ENCODE data around the gene CCDC87.

Gene CCDC87

DNA sequence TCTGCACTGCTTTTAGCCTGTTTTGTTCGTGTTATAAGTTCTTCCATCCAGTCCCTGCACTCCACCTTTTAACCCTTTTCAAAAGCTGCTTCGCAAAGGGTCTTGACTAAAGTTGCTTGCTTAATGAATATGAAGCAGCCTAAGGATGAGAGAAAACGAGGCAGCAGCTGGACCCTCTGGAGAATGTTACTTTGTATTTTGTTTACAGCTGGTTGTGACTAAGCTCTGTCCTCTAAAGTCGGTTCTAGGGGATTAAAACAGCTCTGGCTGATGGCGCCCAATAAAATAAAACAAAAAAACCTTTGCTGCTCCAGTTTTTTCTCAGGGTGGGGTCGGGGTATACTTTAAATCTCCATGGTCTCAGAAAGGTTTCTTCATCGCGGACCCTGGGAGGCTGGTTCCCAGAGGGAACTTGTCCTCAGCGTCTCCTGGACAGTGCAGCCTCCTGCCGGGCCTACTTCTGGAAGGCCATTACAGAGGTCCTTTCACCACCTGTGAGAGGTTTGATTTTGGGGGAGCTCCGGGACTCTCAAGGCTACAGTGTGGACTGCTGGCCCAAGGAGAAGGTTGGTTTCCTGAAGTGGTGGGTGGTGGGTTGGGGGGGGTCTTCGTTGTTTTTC lies 44.8 kb upstream of the CCDC87 start:
- peak overlapping the region in 5 of 7 experiments; percentile 20 to 99 (median 96) for H3K4me3 ChIP-seq (ENCODE audit: control insufficient read depth in 1 of 7, extremely low read depth in 1 of 7, insufficient read depth in 4 of 7, low read depth in 2 of 7, low read length in 6 of 7)
- ChIA-PET CTCF (interaction anchor here (0.8 to 6.8 kb wide), 12 partner anchors 9 to 92 kb away, joined by 3 to 52 read pairs (median 4); partner anchors contain the start of genes CCDC87, CCS, RBM14 and RBM4B), POLR2A (interaction anchor here (0.6 to 2.7 kb wide), 12 partner anchors 12 to 171 kb away, joined by 3 to 16 read pairs (median 5); partner anchors contain the start of genes CCDC87, CCS, RBM14 and RBM4B)
- H3K27me3 ChIP-seq (replicated peaks in 2 of 5; ENCODE audit: control insufficient read depth in 4 of 5, insufficient read depth in 5 of 5, low read length in 4 of 5): no peaks in the 10 kb centered on the region
- peak overlapping the region; percentile 46 to 98 for H3K27ac ChIP-seq (ENCODE audit: insufficient read depth in 1 of 2, low read depth in 1 of 2, low read length in 2 of 2, poor library complexity in 1 of 2, severe bottlenecking in 2 of 2)
- DNase-seq: no peak
- H3K36me3 ChIP-seq (ENCODE audit: control insufficient read depth in 4 of 4, insufficient read depth in 4 of 4, low read length in 3 of 4): peaks cover 10 to 67% (median 31%) of the 10 kb centered on the region in 4 experiments
- no peaks in the 10 kb centered on the region for H3K9me3 ChIP-seq (ENCODE audit: control extremely low read depth in 1 of 5, control insufficient read depth in 4 of 5, insufficient read depth in 2 of 5, low read depth in 1 of 5, low read length in 4 of 5)
- 74% methylated on average over 8 of the region's 12 CpGs for WGBS (ENCODE audit: insufficient coverage)
- H3K4me1 ChIP-seq (ENCODE audit: control extremely low read depth in 1 of 4, control insufficient read depth in 4 of 4, insufficient read depth in 4 of 4, low read length in 3 of 4): peaks cover 25 to 51% (median 41%) of the 10 kb centered on the region in 4 experiments

DNA sequence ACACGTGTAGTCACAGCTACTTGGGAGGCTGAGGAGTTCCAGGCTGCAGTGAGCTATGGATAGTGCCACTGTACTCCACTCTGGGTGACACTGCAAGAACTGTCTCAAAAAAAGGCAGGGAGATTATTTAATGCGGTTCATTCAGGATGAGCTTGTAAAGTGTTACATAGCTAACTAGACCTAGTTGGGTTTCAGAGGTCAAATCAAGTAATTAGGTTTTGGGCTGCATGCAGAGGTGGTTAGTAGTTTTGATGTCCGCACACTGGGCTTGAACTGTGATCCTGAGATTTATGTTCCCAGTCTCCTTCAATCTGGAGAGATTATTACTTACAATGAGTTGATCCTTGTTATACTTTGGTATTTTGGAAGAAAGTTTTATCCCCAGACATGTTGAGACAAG lies 43.5 kb upstream of the CCDC87 start:
- H3K27me3 ChIP-seq (replicated peaks in 2 of 5; ENCODE audit: control insufficient read depth in 4 of 5, insufficient read depth in 5 of 5, low read length in 4 of 5): no peaks in the 10 kb centered on the region
- H3K9me3 ChIP-seq (ENCODE audit: control extremely low read depth in 1 of 5, control insufficient read depth in 4 of 5, insufficient read depth in 2 of 5, low read depth in 1 of 5, low read length in 4 of 5): no peaks in the 10 kb centered on the region
- H3K4me3 ChIP-seq (ENCODE audit: control insufficient read depth in 1 of 7, extremely low read depth in 1 of 7, insufficient read depth in 4 of 7, low read depth in 2 of 7, low read length in 6 of 7): no peak overlapping the region
- 75% methylated on average over 1 of the region's 3 CpGs for WGBS (ENCODE audit: insufficient coverage)
- no peak overlapping the region for H3K27ac ChIP-seq (ENCODE audit: insufficient read depth in 1 of 2, low read depth in 1 of 2, low read length in 2 of 2, poor library complexity in 1 of 2, severe bottlenecking in 2 of 2)
- peaks cover 8 to 61% (median 33%) of the 10 kb centered on the region in 4 experiments for H3K36me3 ChIP-seq (ENCODE audit: control insufficient read depth in 4 of 4, insufficient read depth in 4 of 4, low read length in 3 of 4)
- POLR2A ChIA-PET: interaction anchor here (0.6 kb wide), 1 partner anchor 14 kb away, joined by 4 read pairs; no protein-coding TSS in a partner anchor
- no peak for DNase-seq
- H3K4me1 ChIP-seq (ENCODE audit: control extremely low read depth in 1 of 4, control insufficient read depth in 4 of 4, insufficient read depth in 4 of 4, low read length in 3 of 4): peaks cover 16 to 39% (median 34%) of the 10 kb centered on the region in 4 experiments
- CTCF ChIA-PET: interaction anchor here (1.0 to 6.8 kb wide), 3 partner anchors 9 to 59 kb away, joined by 4 to 52 read pairs (median 5); no protein-coding TSS in a partner anchor

DNA sequence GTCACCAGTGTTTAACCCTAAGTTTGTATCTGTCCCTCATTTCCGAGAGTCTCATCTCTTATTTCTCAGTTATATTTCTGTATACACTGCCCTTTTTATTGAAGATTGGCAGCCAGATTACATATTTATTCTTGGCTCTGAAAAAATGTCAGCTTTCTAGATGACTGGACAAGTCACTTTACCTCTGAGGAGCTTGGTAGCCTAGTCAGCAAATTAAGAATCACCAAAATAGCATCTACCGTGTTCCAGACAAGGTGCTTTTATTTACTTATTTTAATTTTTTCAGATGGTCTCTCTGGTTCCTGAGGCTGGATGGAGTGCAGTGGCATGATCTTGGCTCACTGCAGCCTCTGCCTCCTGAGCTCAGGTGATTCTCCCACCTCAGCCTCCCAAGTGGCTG lies 40.1 kb upstream of the CCDC87 start:
- no peak for DNase-seq
- Histone ChIP-seq H3K27ac (ENCODE audit: insufficient read depth in 1 of 2, low read depth in 1 of 2, low read length in 2 of 2, poor library complexity in 1 of 2, severe bottlenecking in 2 of 2) (no peak overlapping the region), H3K4me3 (ENCODE audit: control insufficient read depth in 1 of 7, extremely low read depth in 1 of 7, insufficient read depth in 4 of 7, low read depth in 2 of 7, low read length in 6 of 7) (no peak overlapping the region), H3K4me1 (ENCODE audit: control extremely low read depth in 1 of 4, control insufficient read depth in 4 of 4, insufficient read depth in 4 of 4, low read length in 3 of 4) (peaks cover 0 to 12% (median 6%) of the 10 kb centered on the region in 4 experiments), H3K9me3 (ENCODE audit: control extremely low read depth in 1 of 5, control insufficient read depth in 4 of 5, insufficient read depth in 2 of 5, low read depth in 1 of 5, low read length in 4 of 5) (no peaks in the 10 kb centered on the region), H3K27me3 (replicated peaks in 2 of 5; ENCODE audit: control insufficient read depth in 4 of 5, insufficient read depth in 5 of 5, low read length in 4 of 5) (no peaks in the 10 kb centered on the region), H3K36me3 (ENCODE audit: control insufficient read depth in 4 of 4, insufficient read depth in 4 of 4, low read length in 3 of 4) (peaks cover 19 to 67% (median 41%) of the 10 kb centered on the region in 4 experiments)
- CTCF ChIA-PET: interaction anchor here (0.7 to 1.6 kb wide), 2 partner anchors 9 to 41 kb away, joined by 3 to 9 read pairs; no protein-coding TSS in a partner anchor
- POLR2A ChIA-PET: interaction anchor here (1.5 kb wide), 1 partner anchor 17 kb away, joined by 4 read pairs; the partner anchor contains the start of gene RBM14
- no CpG with 5 or more reads among the region's 2 CpGs for WGBS (ENCODE audit: insufficient coverage)

DNA sequence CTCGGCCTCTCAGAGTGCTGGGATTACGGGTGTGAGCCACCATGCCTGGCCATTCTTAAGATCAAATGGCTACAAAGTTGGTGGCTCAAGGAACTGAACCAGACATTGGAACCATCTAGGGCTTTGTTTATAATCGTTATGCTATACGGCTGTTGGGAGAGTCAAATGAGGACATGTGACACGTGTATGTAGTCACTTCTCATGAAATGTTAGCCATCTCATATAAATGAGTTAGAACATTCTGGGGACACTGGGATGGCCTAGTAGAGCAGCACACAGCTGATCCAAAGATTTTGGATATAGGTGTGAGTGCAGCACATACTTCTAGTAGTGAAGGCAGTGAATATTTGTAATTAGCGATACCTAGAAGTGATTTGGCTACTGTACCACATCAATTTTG lies 39.0 kb upstream of the CCDC87 start:
- DNase-seq: no peak
- Histone ChIP-seq H3K9me3 (ENCODE audit: control extremely low read depth in 1 of 5, control insufficient read depth in 4 of 5, insufficient read depth in 2 of 5, low read depth in 1 of 5, low read length in 4 of 5) (no peaks in the 10 kb centered on the region), H3K4me3 (ENCODE audit: control insufficient read depth in 1 of 7, extremely low read depth in 1 of 7, insufficient read depth in 4 of 7, low read depth in 2 of 7, low read length in 6 of 7) (no peak overlapping the region), H3K36me3 (ENCODE audit: control insufficient read depth in 4 of 4, insufficient read depth in 4 of 4, low read length in 3 of 4) (peaks cover 24 to 69% (median 52%) of the 10 kb centered on the region in 4 experiments), H3K27me3 (replicated peaks in 2 of 5; ENCODE audit: control insufficient read depth in 4 of 5, insufficient read depth in 5 of 5, low read length in 4 of 5) (no peaks in the 10 kb centered on the region), H3K4me1 (ENCODE audit: control extremely low read depth in 1 of 4, control insufficient read depth in 4 of 4, insufficient read depth in 4 of 4, low read length in 3 of 4) (peaks cover 0 to 2% (median 0%) of the 10 kb centered on the region in 4 experiments), H3K27ac (ENCODE audit: insufficient read depth in 1 of 2, low read depth in 1 of 2, low read length in 2 of 2, poor library complexity in 1 of 2, severe bottlenecking in 2 of 2) (no peak overlapping the region)
- WGBS (ENCODE audit: insufficient coverage): 100% methylated on average over 4 of the region's 6 CpGs
- ChIA-PET POLR2A (interaction anchor here (1.1 kb wide), 1 partner anchor 15 kb away, joined by 3 read pairs; no protein-coding TSS in a partner anchor), CTCF (interaction anchor here (1.0 kb wide), 1 partner anchor 9 kb away, joined by 3 read pairs; no protein-coding TSS in a partner anchor)

DNA sequence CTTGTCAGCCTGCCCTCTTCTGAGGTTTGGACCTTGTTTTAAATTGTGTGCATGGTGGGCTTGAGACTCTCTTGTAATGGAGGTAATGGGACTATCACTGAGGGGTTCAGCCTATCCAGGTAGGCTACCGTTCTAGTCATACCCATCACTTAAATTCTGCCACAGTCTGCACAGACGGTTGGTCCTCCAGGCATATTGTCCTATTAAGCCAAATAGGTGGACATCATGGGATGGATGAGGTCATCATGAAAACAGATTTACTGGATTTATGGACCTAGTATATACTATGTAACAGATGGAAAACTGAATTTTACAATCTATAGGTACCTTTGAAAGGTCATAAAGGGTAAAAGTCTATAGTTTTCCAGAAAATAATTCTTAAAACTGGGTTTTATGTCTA lies 36.5 kb upstream of the CCDC87 start:
- ChIA-PET CTCF (interaction anchor here (1.5 to 1.8 kb wide), 3 partner anchors 8 to 10 kb away, joined by 3 to 7 read pairs (median 5); no protein-coding TSS in a partner anchor), POLR2A (interaction anchor here (0.8 to 1.7 kb wide), 4 partner anchors 8 to 12 kb away, joined by 3 to 7 read pairs (median 4); no protein-coding TSS in a partner anchor)
- Histone ChIP-seq H3K4me3 (ENCODE audit: control insufficient read depth in 1 of 7, extremely low read depth in 1 of 7, insufficient read depth in 4 of 7, low read depth in 2 of 7, low read length in 6 of 7) (no peak overlapping the region), H3K36me3 (ENCODE audit: control insufficient read depth in 4 of 4, insufficient read depth in 4 of 4, low read length in 3 of 4) (peaks cover 29 to 82% (median 67%) of the 10 kb centered on the region in 4 experiments), H3K27ac (ENCODE audit: insufficient read depth in 1 of 2, low read depth in 1 of 2, low read length in 2 of 2, poor library complexity in 1 of 2, severe bottlenecking in 2 of 2) (no peak overlapping the region), H3K4me1 (ENCODE audit: control extremely low read depth in 1 of 4, control insufficient read depth in 4 of 4, insufficient read depth in 4 of 4, low read length in 3 of 4) (no peaks in the 10 kb centered on the region), H3K9me3 (ENCODE audit: control extremely low read depth in 1 of 5, control insufficient read depth in 4 of 5, insufficient read depth in 2 of 5, low read depth in 1 of 5, low read length in 4 of 5) (no peaks in the 10 kb centered on the region), H3K27me3 (replicated peaks in 2 of 5; ENCODE audit: control insufficient read depth in 4 of 5, insufficient read depth in 5 of 5, low read length in 4 of 5) (no peaks in the 10 kb centered on the region)
- no CpG with 5 or more reads among the region's 2 CpGs for WGBS (ENCODE audit: insufficient coverage)
- no peak for DNase-seq

DNA sequence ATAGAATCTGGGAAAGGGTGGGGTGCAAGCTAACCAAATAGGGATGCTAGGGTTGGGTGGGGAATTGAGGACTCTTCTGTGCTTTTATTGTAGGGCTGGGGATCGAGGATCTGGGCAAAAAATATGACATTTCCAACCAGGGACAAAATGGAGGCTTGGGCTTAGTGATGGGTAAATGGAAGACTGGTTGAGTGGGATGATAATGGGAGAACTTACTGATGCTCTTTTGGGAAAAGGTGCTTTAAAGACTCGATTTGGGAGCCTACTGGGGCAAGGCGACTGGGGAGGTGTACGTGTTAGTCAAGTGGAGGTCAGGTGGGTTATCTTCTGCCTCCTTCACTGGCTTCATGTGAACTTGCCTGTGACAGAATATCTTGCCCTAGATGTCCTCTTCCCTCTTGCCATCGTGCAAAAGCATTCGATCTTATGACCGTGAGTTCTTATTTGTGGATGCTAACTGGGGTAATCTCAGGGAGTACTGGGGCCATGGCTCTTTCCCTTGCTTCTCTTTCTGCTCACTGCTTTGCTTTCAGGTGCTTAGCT lies 35.3 kb upstream of the CCDC87 start:
- Histone ChIP-seq H3K27me3 (replicated peaks in 2 of 5; ENCODE audit: control insufficient read depth in 4 of 5, insufficient read depth in 5 of 5, low read length in 4 of 5) (no peaks in the 10 kb centered on the region), H3K27ac (ENCODE audit: insufficient read depth in 1 of 2, low read depth in 1 of 2, low read length in 2 of 2, poor library complexity in 1 of 2, severe bottlenecking in 2 of 2) (no peak overlapping the region), H3K4me3 (ENCODE audit: control insufficient read depth in 1 of 7, extremely low read depth in 1 of 7, insufficient read depth in 4 of 7, low read depth in 2 of 7, low read length in 6 of 7) (no peak overlapping the region), H3K4me1 (ENCODE audit: control extremely low read depth in 1 of 4, control insufficient read depth in 4 of 4, insufficient read depth in 4 of 4, low read length in 3 of 4) (peaks cover 0 to under 1% (median under 1%) of the 10 kb centered on the region in 4 experiments), H3K36me3 (ENCODE audit: control insufficient read depth in 4 of 4, insufficient read depth in 4 of 4, low read length in 3 of 4) (peaks cover 27 to 86% (median 72%) of the 10 kb centered on the region in 4 experiments), H3K9me3 (ENCODE audit: control extremely low read depth in 1 of 5, control insufficient read depth in 4 of 5, insufficient read depth in 2 of 5, low read depth in 1 of 5, low read length in 4 of 5) (no peaks in the 10 kb centered on the region)
- POLR2A ChIA-PET: interaction anchor here (0.6 kb wide), 1 partner anchor 207 kb away, joined by 3 read pairs; no protein-coding TSS in a partner anchor
- 100% methylated on average over 2 of the region's 7 CpGs for WGBS (ENCODE audit: insufficient coverage)
- CTCF ChIA-PET: interaction anchor here (0.8 to 1.7 kb wide), 3 partner anchors 9 to 11 kb away, joined by 4 to 5 read pairs (median 5); no protein-coding TSS in a partner anchor
- no peak for DNase-seq

Data from common myeloid progenitor, CD34-positive (primary cell).